Lower lobe of right lung (tissue), 2 donors: ENCODE results near the gene CYP46A1. TPM values are rescaled to one million over a fixed set of nuclear protein-coding genes. Genes with fewer than 3 reads are reported as not detected.

Experiments used
- ATAC-seq, 2 donors: fragments of 200-7000 bp; cut with Tn5 transposase; one replicate each; pipeline ENCODE4 v1.9.1; 2020 to 2022; ENCODE audit warnings: mild to moderate bottlenecking in 2 of 2, moderate library complexity in 2 of 2
- DNase-seq: peaks from one replicate; pipeline ENCODE4 v3.0.0-alpha.2; 2020
- H3K27ac ChIP-seq: fragments of 200-600 bp; one replicate; pipeline ENCODE4 v1.8.0; 2022
- H3K27me3 ChIP-seq: fragments of 200-600 bp; one replicate; pipeline ENCODE4 v1.8.0; 2022; ENCODE audit warnings: low read depth
- H3K36me3 ChIP-seq: fragments of 200-600 bp; one replicate; pipeline ENCODE4 v1.8.0; 2022; ENCODE audit warnings: mild to moderate bottlenecking
- H3K4me1 ChIP-seq: fragments of 200-600 bp; one replicate; pipeline ENCODE4 v1.8.0; 2022
- H3K4me3 ChIP-seq: fragments of 200-600 bp; one replicate; pipeline ENCODE4 v1.8.0; 2022; ENCODE audit warnings: mild to moderate bottlenecking
- H3K9me3 ChIP-seq: fragments of 200-600 bp; one replicate; pipeline ENCODE4 v1.8.0; 2022
- CTCF ChIP-seq: fragments of 200-600 bp; IDR thresholded peaks from one replicate; pipeline ENCODE4 v1.8.0; 2022; ENCODE audit warnings: antibody characterized with exemption, mild to moderate bottlenecking
- intact Hi-C: fragments of 100-400 bp; cut with DNase I; formaldehyde crosslinking; loops from one replicate; pipeline ENCODE4 v1.11.0; 2022
- total RNA-seq: library from RNA; stranded (reverse); fragmentation: NEBNext Ultra II Directional; extraction: Animal tissue kit (Norgen Biotek cat#: 25700); gene quantifications from one replicate; pipeline ENCODE4 v1.2.1, GENCODE V29; 2021
- donor health status: DM: no; HTN: yes; CAD: no; lungs with severe emphysema.

CYP46A1 gene
- total RNA-seq, 1 donor from 2014 or later = 0.62 TPM

DNA sequence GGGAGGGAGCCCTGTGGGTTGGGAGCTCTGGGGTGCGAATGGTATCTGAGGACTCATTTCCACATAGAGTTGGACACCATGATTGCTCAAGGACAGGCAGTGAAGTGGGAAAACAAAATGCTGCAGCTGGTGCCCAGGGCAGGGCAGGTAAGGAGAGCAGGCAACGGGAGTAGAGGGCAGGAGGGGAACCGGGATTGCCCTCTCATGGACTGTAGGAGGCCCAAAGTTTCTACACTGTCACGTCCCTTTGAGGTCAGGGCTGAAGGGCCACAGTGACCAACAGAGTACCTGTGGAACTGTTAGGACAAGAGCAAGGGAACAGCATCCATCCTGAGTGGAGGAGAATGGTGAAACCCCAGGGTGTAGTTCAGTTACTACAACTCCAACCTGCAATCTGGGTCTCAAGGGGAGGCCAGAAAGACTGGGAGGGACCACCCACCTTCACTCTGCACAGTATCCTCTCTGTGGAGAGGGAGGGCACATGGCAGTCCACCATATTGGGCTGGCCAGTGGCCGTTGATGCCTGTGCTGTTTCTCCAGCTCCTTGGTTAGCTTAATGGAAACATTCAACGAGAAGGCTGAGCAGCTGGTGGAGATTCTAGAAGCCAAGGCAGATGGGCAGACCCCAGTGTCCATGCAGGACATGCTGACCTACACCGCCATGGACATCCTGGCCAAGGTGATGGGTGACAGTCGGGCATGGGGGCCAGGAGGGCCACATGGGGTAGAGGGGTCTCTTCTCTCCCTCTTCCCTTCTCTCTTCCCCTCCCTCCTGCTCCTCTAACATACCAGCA lies 22.2 kb downstream of the CYP46A1 start:
- no peak overlapping the region for H3K27ac ChIP-seq
- TF ChIP-seq CTCF = no peak
- ATAC-seq (no peak), DNase-seq (no peak)
- peaks cover 18% of the 10 kb centered on the region for H3K9me3 ChIP-seq
- no peaks in the 10 kb centered on the region for H3K4me1 ChIP-seq
- no peak overlapping the region for H3K4me3 ChIP-seq
- intact Hi-C loops = no loop called here
- no peaks in the 10 kb centered on the region for H3K36me3 ChIP-seq
- H3K27me3 ChIP-seq = no peaks in the 10 kb centered on the region

DNA sequence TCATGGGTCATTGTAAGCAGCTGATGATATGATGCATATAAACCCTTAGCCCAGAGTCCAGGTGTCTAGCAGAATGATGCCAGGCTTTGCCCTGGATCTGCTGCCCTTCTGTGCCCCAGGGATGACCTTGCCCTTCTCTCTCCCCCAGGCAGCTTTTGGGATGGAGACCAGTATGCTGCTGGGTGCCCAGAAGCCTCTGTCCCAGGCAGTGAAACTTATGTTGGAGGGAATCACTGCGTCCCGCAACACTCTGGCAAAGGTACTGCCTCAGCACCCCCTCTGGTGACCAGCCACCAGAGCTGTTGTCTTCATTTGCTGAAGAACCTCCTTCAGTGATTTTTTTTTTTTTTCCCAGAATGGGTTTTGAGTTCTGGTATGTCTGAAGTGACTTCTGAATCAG lies 23.3 kb downstream of the CYP46A1 start:
- no peaks in the 10 kb centered on the region for H3K4me1 ChIP-seq
- H3K27me3 ChIP-seq = no peaks in the 10 kb centered on the region
- H3K4me3 ChIP-seq = no peak overlapping the region
- intact Hi-C loops = no loop called here
- no peaks in the 10 kb centered on the region for H3K36me3 ChIP-seq
- no peak for DNase-seq
- no peak overlapping the region for H3K27ac ChIP-seq
- H3K9me3 ChIP-seq = peaks cover 15% of the 10 kb centered on the region
- ATAC-seq = no peak
- no peak for TF ChIP-seq CTCF

- no peak for TF ChIP-seq CTCF
- Histone ChIP-seq H3K27ac (no peak overlapping the region), H3K36me3 (no peaks in the 10 kb centered on the region), H3K9me3 (peaks cover 11% of the 10 kb centered on the region), H3K27me3 (no peaks in the 10 kb centered on the region), H3K4me3 (no peak overlapping the region), H3K4me1 (no peaks in the 10 kb centered on the region)
- intact Hi-C loops = no loop called here
- ATAC-seq = no peak
- DNase-seq = no peak
These were observed 23.8 kb downstream of the CYP46A1 start for GRCh38 chr14:99707921-99708320.

DNA sequence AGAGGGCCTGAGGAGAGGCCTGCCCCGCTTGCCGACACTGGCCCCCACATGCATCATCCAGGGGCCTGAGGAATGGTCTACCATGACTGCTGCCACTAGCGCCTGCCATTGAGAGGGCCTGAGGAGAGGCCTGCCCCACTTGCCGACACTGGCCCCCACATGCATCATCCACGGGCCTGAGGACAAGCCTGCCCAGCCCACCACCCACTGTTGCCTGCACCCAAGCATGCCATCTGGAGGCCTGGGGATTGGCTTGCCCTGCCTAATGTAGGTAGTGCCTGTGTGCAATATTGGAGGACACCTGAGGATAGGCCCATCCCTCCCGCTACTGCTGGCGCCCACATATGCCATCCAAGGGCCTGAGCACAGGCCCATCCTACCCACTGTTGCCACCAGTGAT lies 24.4 kb downstream of the CYP46A1 start:
- intact Hi-C loops = no loop called here
- no peak for TF ChIP-seq CTCF
- Histone ChIP-seq H3K36me3 (no peaks in the 10 kb centered on the region), H3K27ac (no peak overlapping the region), H3K27me3 (no peaks in the 10 kb centered on the region), H3K4me3 (no peak overlapping the region), H3K4me1 (no peaks in the 10 kb centered on the region), H3K9me3 (peaks cover 6% of the 10 kb centered on the region)
- no peak for DNase-seq
- no peak for ATAC-seq

DNA sequence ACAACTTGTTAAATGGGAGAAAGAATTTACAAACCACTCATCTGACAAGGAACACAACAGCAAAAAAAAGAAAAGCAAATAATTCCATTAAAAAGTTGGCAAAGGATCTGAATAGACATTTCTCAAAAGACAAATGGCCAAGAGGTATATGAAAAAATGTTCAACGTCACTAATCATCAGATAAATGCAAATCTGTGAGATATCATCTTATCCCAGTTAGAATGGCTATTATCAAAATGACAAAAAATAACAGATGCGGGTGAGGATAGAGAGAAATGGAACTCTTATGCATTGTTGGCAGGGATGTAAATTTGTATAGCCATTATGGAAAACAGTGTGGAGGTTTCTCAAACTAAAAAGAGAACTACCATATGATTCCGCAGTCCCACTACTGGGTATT lies 29.9 kb downstream of the CYP46A1 start:
- DNase-seq = no peak
- H3K9me3 ChIP-seq = no peaks in the 10 kb centered on the region

More for the DNA sequence above, 29.9 kb downstream of the CYP46A1 start:
- H3K27me3 ChIP-seq = no peaks in the 10 kb centered on the region
- no peak overlapping the region for H3K27ac ChIP-seq
- H3K4me3 ChIP-seq = no peak overlapping the region
- no peaks in the 10 kb centered on the region for H3K4me1 ChIP-seq
- ATAC-seq = no peak
- intact Hi-C loops = no loop called here
- H3K36me3 ChIP-seq = no peaks in the 10 kb centered on the region
- TF ChIP-seq CTCF = no peak
